Ishikawa (cell line): ENCODE data around the gene RAB44.

ENCODE experiments used
- CEBPB ChIP-seq: IDR thresholded peaks from 2 replicates; pipeline ENCODE4 v1.6.1; 2012
- EP300 ChIP-seq: IDR thresholded peaks from 2 replicates; pipeline ENCODE4 v1.6.1; 2012; ENCODE audit warnings: borderline replicate concordance
- FOXM1 ChIP-seq: IDR thresholded peaks from 2 replicates; pipeline ENCODE4 v1.6.1; 2012; ENCODE audit warnings: low read depth, borderline replicate concordance
- NFIC ChIP-seq: IDR thresholded peaks from 2 replicates; pipeline ENCODE4 v1.6.1; 2012
- RAD21 ChIP-seq: IDR thresholded peaks from 2 replicates; pipeline ENCODE4 v1.6.1; 2012; ENCODE audit warnings: low read depth
- TAF1 ChIP-seq: IDR thresholded peaks from 2 replicates; pipeline ENCODE4 v1.6.1; 2012; ENCODE audit warnings: low read depth, mild to moderate bottlenecking
- TEAD4 ChIP-seq: IDR thresholded peaks from 2 replicates; pipeline ENCODE4 v1.6.1; 2012
- YY1 ChIP-seq: IDR thresholded peaks from 2 replicates; pipeline ENCODE4 v1.6.1; 2012; ENCODE audit warnings: low read depth
- ZBTB7A ChIP-seq: IDR thresholded peaks from 2 replicates; pipeline ENCODE4 v1.6.1; 2012; ENCODE audit warnings: low read depth
- TF ChIP-seq, protein P1 (sequence below): IDR thresholded peaks from 2 replicates; pipeline ENCODE4 v1.6.1; 2012; ENCODE audit warnings: low read depth, mild to moderate bottlenecking
- TF ChIP-seq, protein P2 (sequence below): IDR thresholded peaks from 2 replicates; pipeline ENCODE4 v1.6.1; 2012
- TF ChIP-seq, protein P3 (sequence below): IDR thresholded peaks from 2 replicates; pipeline ENCODE4 v1.6.1; 2012

DNA sequence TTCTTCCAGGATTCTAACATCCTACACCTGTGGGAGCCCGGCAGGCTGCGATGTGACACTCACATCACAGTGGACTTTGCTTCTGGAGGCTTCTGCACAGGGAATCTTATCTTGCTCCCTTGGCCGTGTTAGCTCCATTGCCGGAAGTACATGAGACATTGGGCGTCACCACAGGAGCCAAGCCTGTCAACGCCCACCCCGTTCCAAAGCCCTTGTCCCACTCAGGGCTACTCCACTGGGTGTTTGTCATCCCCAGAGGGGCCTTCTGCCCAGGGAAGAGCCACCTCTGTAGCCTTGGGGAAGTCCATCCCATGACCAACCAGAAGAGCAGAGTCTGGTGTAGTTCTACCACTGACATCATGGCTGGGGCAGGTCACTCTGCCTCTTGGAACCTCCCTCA is 1.7 kb downstream of the RAB44 start:
- TF ChIP-seq YY1, result no peak
- TF ChIP-seq, protein P1, sequence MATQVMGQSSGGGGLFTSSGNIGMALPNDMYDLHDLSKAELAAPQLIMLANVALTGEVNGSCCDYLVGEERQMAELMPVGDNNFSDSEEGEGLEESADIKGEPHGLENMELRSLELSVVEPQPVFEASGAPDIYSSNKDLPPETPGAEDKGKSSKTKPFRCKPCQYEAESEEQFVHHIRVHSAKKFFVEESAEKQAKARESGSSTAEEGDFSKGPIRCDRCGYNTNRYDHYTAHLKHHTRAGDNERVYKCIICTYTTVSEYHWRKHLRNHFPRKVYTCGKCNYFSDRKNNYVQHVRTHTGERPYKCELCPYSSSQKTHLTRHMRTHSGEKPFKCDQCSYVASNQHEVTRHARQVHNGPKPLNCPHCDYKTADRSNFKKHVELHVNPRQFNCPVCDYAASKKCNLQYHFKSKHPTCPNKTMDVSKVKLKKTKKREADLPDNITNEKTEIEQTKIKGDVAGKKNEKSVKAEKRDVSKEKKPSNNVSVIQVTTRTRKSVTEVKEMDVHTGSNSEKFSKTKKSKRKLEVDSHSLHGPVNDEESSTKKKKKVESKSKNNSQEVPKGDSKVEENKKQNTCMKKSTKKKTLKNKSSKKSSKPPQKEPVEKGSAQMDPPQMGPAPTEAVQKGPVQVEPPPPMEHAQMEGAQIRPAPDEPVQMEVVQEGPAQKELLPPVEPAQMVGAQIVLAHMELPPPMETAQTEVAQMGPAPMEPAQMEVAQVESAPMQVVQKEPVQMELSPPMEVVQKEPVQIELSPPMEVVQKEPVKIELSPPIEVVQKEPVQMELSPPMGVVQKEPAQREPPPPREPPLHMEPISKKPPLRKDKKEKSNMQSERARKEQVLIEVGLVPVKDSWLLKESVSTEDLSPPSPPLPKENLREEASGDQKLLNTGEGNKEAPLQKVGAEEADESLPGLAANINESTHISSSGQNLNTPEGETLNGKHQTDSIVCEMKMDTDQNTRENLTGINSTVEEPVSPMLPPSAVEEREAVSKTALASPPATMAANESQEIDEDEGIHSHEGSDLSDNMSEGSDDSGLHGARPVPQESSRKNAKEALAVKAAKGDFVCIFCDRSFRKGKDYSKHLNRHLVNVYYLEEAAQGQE, result no peak
- no peak for TF ChIP-seq CEBPB
- TF ChIP-seq TAF1, result no peak
- TF ChIP-seq RAD21, result no peak
- no peak for TF ChIP-seq EP300
- TF ChIP-seq ZBTB7A, result no peak
- no peak for TF ChIP-seq NFIC
- TF ChIP-seq, protein P2, sequence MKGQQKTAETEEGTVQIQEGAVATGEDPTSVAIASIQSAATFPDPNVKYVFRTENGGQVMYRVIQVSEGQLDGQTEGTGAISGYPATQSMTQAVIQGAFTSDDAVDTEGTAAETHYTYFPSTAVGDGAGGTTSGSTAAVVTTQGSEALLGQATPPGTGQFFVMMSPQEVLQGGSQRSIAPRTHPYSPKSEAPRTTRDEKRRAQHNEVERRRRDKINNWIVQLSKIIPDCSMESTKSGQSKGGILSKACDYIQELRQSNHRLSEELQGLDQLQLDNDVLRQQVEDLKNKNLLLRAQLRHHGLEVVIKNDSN, result no peak
- no peak for TF ChIP-seq TEAD4
- TF ChIP-seq, protein P3, sequence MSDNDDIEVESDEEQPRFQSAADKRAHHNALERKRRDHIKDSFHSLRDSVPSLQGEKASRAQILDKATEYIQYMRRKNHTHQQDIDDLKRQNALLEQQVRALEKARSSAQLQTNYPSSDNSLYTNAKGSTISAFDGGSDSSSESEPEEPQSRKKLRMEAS, result no peak
- TF ChIP-seq FOXM1, result no peak
